ENCODE results near the gene BIRC7. TPM values are rescaled to one million over a fixed set of nuclear protein-coding genes. Genes with fewer than 3 reads are reported as not detected.
A peak's percentile ranks its signal among the peaks of the same experiment; 100 is the strongest.

The BIRC7 gene
- total RNA-seq, 2 experiments from 2014 or later: 0.42 TPM; not detected in 1

GRCh38 chr20:63215101-63216040 is 20.3 kb upstream of the BIRC7 start:
- H3K36me3 ChIP-seq (ENCODE audit: insufficient read depth, low read length): peaks cover 53% of the 10 kb centered on the region
- ChIA-PET CTCF (ENCODE audit: unreplicated experiment) (no interaction called here), POLR2A (interaction anchor here (0.9 to 1.7 kb wide), 2 partner anchors 8 to 15 kb away, joined by 3 to 5 read pairs; no protein-coding TSS in a partner anchor)
- peak overlapping the region; percentile 73 for H3K4me2 ChIP-seq (ENCODE audit: low read length)
- H3K27ac ChIP-seq (ENCODE audit: low read depth, low read length, poor library complexity, severe bottlenecking): peak overlapping the region; percentile 62
- intact Hi-C loops (cut with micrococcal nuclease; ENCODE audit: unreplicated experiment): loop anchor here (5.0 kb wide), 1 partner anchor 57 kb away; the partner anchor contains the start of gene ARFGAP1
- no peaks in the 10 kb centered on the region for H3K9me2 ChIP-seq (ENCODE audit: insufficient read depth, low read length)
- H3K9me3 ChIP-seq (ENCODE audit: low read length): no peaks in the 10 kb centered on the region
- H3K79me2 ChIP-seq (ENCODE audit: insufficient read depth, low read depth, low read length): peaks cover 52% of the 10 kb centered on the region
- no TSS peak for BruUV-seq (replicated peaks)
- peak overlapping the region; percentile 100 for H3K4me3 ChIP-seq (ENCODE audit: low read depth, low read length, poor library complexity, severe bottlenecking)
- H3K4me1 ChIP-seq (ENCODE audit: insufficient read depth, low read length, poor library complexity, severe bottlenecking): peaks cover 23% of the 10 kb centered on the region
- TF ChIP-seq, protein P1, sequence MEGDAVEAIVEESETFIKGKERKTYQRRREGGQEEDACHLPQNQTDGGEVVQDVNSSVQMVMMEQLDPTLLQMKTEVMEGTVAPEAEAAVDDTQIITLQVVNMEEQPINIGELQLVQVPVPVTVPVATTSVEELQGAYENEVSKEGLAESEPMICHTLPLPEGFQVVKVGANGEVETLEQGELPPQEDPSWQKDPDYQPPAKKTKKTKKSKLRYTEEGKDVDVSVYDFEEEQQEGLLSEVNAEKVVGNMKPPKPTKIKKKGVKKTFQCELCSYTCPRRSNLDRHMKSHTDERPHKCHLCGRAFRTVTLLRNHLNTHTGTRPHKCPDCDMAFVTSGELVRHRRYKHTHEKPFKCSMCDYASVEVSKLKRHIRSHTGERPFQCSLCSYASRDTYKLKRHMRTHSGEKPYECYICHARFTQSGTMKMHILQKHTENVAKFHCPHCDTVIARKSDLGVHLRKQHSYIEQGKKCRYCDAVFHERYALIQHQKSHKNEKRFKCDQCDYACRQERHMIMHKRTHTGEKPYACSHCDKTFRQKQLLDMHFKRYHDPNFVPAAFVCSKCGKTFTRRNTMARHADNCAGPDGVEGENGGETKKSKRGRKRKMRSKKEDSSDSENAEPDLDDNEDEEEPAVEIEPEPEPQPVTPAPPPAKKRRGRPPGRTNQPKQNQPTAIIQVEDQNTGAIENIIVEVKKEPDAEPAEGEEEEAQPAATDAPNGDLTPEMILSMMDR (conservative IDR thresholded peaks at IDR 0.05; ENCODE audit: low read length): peak; percentile 55
- no peak for TF ChIP-seq EZH2phosphoT487 (IDR thresholded peaks at IDR 0.05; ENCODE audit: borderline replicate concordance, low read depth, low read length)
- 0 out of 2 replicates have a peak overlapping the region, but pooled peaks have one; percentile 20 for H2AFZ ChIP-seq (ENCODE audit: low read length)
- DNase-seq (ENCODE audit: low spot score): peak; percentile 37
- H4K20me1 ChIP-seq (ENCODE audit: insufficient read depth, low read length): peaks cover 19% of the 10 kb centered on the region

GRCh38 chr20:63216041-63216848 is 19.5 kb upstream of the BIRC7 start, which contains the start of gene YTHDF1:
Gene YTHDF1 (minus strand): TSS chr20:63216131. CDS start chr20:63215892, 239 bp downstream.
- CTCF ChIA-PET (ENCODE audit: unreplicated experiment): interaction anchor here (0.5 kb wide), 1 partner anchor 1201 kb away, joined by 8 read pairs; no protein-coding TSS in a partner anchor
- Histone ChIP-seq H3K79me2 (ENCODE audit: insufficient read depth, low read depth, low read length) (peaks cover 45% of the 10 kb centered on the region), H3K9me2 (ENCODE audit: insufficient read depth, low read length) (no peaks in the 10 kb centered on the region), H4K20me1 (ENCODE audit: insufficient read depth, low read length) (peaks cover 19% of the 10 kb centered on the region), H3K9me3 (ENCODE audit: low read length) (no peaks in the 10 kb centered on the region), H3K4me3 (ENCODE audit: low read depth, low read length, poor library complexity, severe bottlenecking) (peak within 1 kb of the TSS; percentile 100), H3K4me1 (ENCODE audit: insufficient read depth, low read length, poor library complexity, severe bottlenecking) (peaks cover 23% of the 10 kb centered on the region), H2AFZ (ENCODE audit: low read length) (peak within 1 kb of the TSS; percentile 77; the same call in 1 of the 2 replicates), H3K27ac (ENCODE audit: low read depth, low read length, poor library complexity, severe bottlenecking) (peak within 1 kb of the TSS; percentile 62), H3K4me2 (ENCODE audit: low read length) (peak within 1 kb of the TSS; percentile 92), H3K36me3 (ENCODE audit: insufficient read depth, low read length) (peaks cover 44% of the 10 kb centered on the region)
- BruUV-seq (replicated peaks): TSS peak; percentile 93
- DNase-seq (ENCODE audit: low spot score): peak; percentile 98
- intact Hi-C loops (cut with micrococcal nuclease; ENCODE audit: unreplicated experiment): loop anchor here (5.0 kb wide), 1 partner anchor 56 kb away; the partner anchor contains the start of gene ARFGAP1
- POLR2A ChIA-PET: no interaction called here
- TF ChIP-seq EZH2phosphoT487 (IDR thresholded peaks at IDR 0.05; ENCODE audit: borderline replicate concordance, low read depth, low read length): no peak
- TF ChIP-seq, protein P1 (conservative IDR thresholded peaks at IDR 0.05; ENCODE audit: low read length): no peak

Measured in OCI-LY7 (cell line).